ENCODE data around the gene SMYD2. TPM values are rescaled to one million over a fixed set of nuclear protein-coding genes. Genes with fewer than 3 reads are reported as not detected.

SMYD2 gene
- total and polyA plus RNA-seq, 2 of the 8 experiments (the other 6 are each of a cell fraction or from before 2014, with no cell fraction given), result 3.0 to 5.2 TPM

- H4K5ac ChIP-seq (ENCODE audit: insufficient read length, low read depth, low read length), result no peak overlapping the region
- H3K79me1 ChIP-seq (ENCODE audit: low read depth, low read length), result no peaks in the 10 kb centered on the region
- no peak overlapping the region for H3K9ac ChIP-seq (replicated peaks in 1 of 4; ENCODE audit: extremely low read depth in 1 of 4, low read depth in 3 of 4, low read length in 3 of 4)
- TF ChIP-seq SIRT6 (IDR thresholded peaks at IDR 0.05; ENCODE audit: low read length) (no peak), SP2 (IDR thresholded peaks at IDR 0.05; ENCODE audit: low read length) (no peak), RAD21 (IDR thresholded peaks at IDR 0.05 in 1 of 2, conservative IDR thresholded peaks at IDR 0.05 in 1 of 2; ENCODE audit: low read depth in 2 of 2, low read length in 2 of 2) (peak; percentile 84 to 85), KDM5A (IDR thresholded peaks at IDR 0.05; ENCODE audit: low read length) (no peak)
- TF ChIP-seq, protein P1, sequence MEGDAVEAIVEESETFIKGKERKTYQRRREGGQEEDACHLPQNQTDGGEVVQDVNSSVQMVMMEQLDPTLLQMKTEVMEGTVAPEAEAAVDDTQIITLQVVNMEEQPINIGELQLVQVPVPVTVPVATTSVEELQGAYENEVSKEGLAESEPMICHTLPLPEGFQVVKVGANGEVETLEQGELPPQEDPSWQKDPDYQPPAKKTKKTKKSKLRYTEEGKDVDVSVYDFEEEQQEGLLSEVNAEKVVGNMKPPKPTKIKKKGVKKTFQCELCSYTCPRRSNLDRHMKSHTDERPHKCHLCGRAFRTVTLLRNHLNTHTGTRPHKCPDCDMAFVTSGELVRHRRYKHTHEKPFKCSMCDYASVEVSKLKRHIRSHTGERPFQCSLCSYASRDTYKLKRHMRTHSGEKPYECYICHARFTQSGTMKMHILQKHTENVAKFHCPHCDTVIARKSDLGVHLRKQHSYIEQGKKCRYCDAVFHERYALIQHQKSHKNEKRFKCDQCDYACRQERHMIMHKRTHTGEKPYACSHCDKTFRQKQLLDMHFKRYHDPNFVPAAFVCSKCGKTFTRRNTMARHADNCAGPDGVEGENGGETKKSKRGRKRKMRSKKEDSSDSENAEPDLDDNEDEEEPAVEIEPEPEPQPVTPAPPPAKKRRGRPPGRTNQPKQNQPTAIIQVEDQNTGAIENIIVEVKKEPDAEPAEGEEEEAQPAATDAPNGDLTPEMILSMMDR (IDR thresholded peaks at IDR 0.05; ENCODE audit: control extremely low read depth in 1 of 3, insufficient read depth in 1 of 3, low read depth in 1 of 3, low read length in 3 of 3), result peak; percentile 75 to 85 (median 84)
- no peak overlapping the region for H2BK20ac ChIP-seq (ENCODE audit: low read length)
- no peaks in the 10 kb centered on the region for H3K9me3 ChIP-seq (ENCODE audit: insufficient read depth in 2 of 2, low read depth in 1 of 2, low read length in 1 of 2)
- H2AFZ ChIP-seq (ENCODE audit: low read length), result peak overlapping the region; percentile 54; the same call in 1 of the 2 replicates
- ChIA-PET POLR2A (ENCODE audit: partially characterized antibody) (interaction anchor here (0.8 to 2.3 kb wide), 7 partner anchors 9 to 271 kb away, joined by 3 to 7 read pairs (median 4); partner anchors contain the start of gene PTPN14), CTCF (ENCODE audit: partially characterized antibody) (interaction anchor here (0.6 to 19.1 kb wide), 94 partner anchors 8 to 1727 kb away, joined by 3 to 610 read pairs (median 6); partner anchors contain the start of genes CENPF and SMYD2)
- no peak overlapping the region for H4K8ac ChIP-seq (ENCODE audit: extremely low read depth, insufficient read depth, low read length)
- no peaks in the 10 kb centered on the region for H3K27me3 ChIP-seq (replicated peaks in 1 of 4; ENCODE audit: control insufficient read depth in 3 of 4, extremely low read depth in 1 of 4, insufficient read depth in 3 of 4, low read length in 3 of 4)
- H2BK12ac ChIP-seq (ENCODE audit: low read depth, low read length), result peak overlapping the region; percentile 64; the same call in 1 of the 2 replicates
- H2BK120ac ChIP-seq (replicated peaks; ENCODE audit: low read depth, low read length), result no peak overlapping the region
- peak overlapping the region; percentile 73; the same call in 1 of the 2 replicates for H3K18ac ChIP-seq (ENCODE audit: extremely low read depth, low read length)
- WGBS, 2 experiments (ENCODE audit: extremely low coverage in 1 of 2, insufficient coverage in 1 of 2, insufficient read length in 1 of 2, insufficient replicate concordance in 2 of 2, low coverage in 1 of 2, low lambda C conversion rate in 2 of 2, missing lambda C conversion rate in 1 of 2), result 82% methylated on average over 6 of the region's 6 CpGs; no CpG with 5 or more reads in 1 of the 2 experiments
- peak overlapping the region; percentile 54; the same call in 1 of the 2 replicates for H2BK15ac ChIP-seq (ENCODE audit: low read length)
- no peak overlapping the region for H3K4ac ChIP-seq (replicated peaks; ENCODE audit: insufficient read length, low read depth, low read length)
- no peak overlapping the region for H3K27ac ChIP-seq (ENCODE audit: low read depth, low read length)
- no peak overlapping the region for H3K4me2 ChIP-seq (ENCODE audit: insufficient read depth in 1 of 2, low read depth in 2 of 2, low read length in 2 of 2)
- H3K36me3 ChIP-seq (ENCODE audit: control insufficient read depth in 2 of 4, insufficient read depth in 4 of 4, low read length in 3 of 4), result no peaks in the 10 kb centered on the region
- H3K4me3 ChIP-seq (ENCODE audit: extremely low read depth in 1 of 4, insufficient read depth in 2 of 4, low read depth in 3 of 4, low read length in 4 of 4), result no peak overlapping the region
- no peak overlapping the region for H3K23ac ChIP-seq (ENCODE audit: insufficient read length)
- no peak overlapping the region for H4K91ac ChIP-seq (replicated peaks; ENCODE audit: insufficient read length, low read length)
- FAIRE-seq, result peak; percentile 73
- H3K4me1 ChIP-seq (replicated peaks in 1 of 4; ENCODE audit: control insufficient read depth in 3 of 4, insufficient read depth in 4 of 4, low read length in 3 of 4), result peaks cover 2 to 8% (median 6%) of the 10 kb centered on the region in 4 experiments; a peak in 6 of 7 replicates
- H2BK5ac ChIP-seq (ENCODE audit: low read depth, low read length), result no peak overlapping the region
- DNase-seq (ENCODE audit: low read depth in 1 of 2, low spot score in 2 of 2), result peak in 1 of 2 experiments; percentile 80
- no peaks in the 10 kb centered on the region for H4K20me1 ChIP-seq (replicated peaks in 1 of 2; ENCODE audit: control insufficient read depth in 1 of 2, insufficient read depth in 2 of 2, low read length in 2 of 2)
- 0 out of 2 replicates have a peak overlapping the region, but pooled peaks have one; percentile 24 for H2AK5ac ChIP-seq (ENCODE audit: low read depth, low read length)
- H3K56ac ChIP-seq (replicated peaks; ENCODE audit: insufficient read length, low read depth, low read length), result no peak overlapping the region
- H3K23me2 ChIP-seq (ENCODE audit: low read depth, low read length), result no peaks in the 10 kb centered on the region
- H3K14ac ChIP-seq (ENCODE audit: insufficient read length), result no peak overlapping the region
- no peaks in the 10 kb centered on the region for H3K79me2 ChIP-seq (ENCODE audit: control insufficient read depth in 1 of 2, insufficient read depth in 2 of 2, low read length in 2 of 2)
Observed at GRCh38 chr1:214332946-214333798, 52.2 kb downstream of the SMYD2 start.

Measured in H1 (cell line).